Astrocyte (in vitro differentiated cells and primary cell): ENCODE measurements around the gene SMG1.

Experiments used
- EZH2 ChIP-seq: IDR thresholded peaks from 2 replicates; pipeline ENCODE4 v1.6.1; 2012; ENCODE audit warnings: mild to moderate bottlenecking, low read length, inconsistent platforms; ENCODE audit not compliant: insufficient read depth
- TF ChIP-seq, protein P1 (sequence below): IDR thresholded peaks from 2 replicates; pipeline ENCODE4 v1.5.1; 2011; ENCODE audit warnings: low read depth, mild to moderate bottlenecking, inconsistent platforms, low read length, moderate library complexity; ENCODE audit not compliant: insufficient read depth

DNA sequence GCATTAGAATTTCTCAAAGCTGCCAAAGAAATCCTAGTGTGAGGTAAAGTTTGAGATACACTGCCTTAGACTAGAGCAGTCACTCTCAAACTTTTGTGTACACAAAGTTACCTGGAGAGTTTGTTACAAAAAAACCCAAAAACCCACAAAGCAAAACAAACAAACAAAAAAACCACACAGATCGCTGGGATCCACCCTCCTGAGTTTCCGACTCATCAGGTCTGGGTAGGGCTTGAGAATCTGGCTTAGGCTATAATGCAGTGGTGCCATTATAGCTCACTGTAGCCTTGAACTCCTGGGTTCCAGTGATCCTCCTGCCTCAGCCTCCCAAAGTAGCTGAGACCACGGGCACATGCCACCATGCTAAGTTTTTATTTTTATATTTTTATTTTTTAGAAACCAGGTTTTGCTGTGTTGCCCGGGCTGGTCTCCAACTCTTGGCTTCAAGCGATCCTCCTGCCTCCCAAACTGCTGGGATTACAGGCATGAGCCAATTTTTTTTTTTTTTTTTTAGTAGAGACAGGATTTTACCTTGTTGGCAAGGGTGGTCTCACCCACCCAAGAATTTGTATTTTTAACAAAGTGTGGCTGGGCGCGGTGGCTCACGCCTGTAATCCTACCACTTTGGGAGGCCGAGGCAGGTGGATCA lies 22.3 kb upstream of the SMG1 start:
- TF ChIP-seq, protein P1, sequence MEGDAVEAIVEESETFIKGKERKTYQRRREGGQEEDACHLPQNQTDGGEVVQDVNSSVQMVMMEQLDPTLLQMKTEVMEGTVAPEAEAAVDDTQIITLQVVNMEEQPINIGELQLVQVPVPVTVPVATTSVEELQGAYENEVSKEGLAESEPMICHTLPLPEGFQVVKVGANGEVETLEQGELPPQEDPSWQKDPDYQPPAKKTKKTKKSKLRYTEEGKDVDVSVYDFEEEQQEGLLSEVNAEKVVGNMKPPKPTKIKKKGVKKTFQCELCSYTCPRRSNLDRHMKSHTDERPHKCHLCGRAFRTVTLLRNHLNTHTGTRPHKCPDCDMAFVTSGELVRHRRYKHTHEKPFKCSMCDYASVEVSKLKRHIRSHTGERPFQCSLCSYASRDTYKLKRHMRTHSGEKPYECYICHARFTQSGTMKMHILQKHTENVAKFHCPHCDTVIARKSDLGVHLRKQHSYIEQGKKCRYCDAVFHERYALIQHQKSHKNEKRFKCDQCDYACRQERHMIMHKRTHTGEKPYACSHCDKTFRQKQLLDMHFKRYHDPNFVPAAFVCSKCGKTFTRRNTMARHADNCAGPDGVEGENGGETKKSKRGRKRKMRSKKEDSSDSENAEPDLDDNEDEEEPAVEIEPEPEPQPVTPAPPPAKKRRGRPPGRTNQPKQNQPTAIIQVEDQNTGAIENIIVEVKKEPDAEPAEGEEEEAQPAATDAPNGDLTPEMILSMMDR, result no peak
- no peak for TF ChIP-seq EZH2
